ENCODE data around the gene BGN. TPM values are rescaled to one million over a fixed set of nuclear protein-coding genes. Genes with fewer than 3 reads are reported as not detected.

The BGN gene
- total RNA-seq, 1 experiment from 2014 or later: not detected

- intact Hi-C loops (cut with micrococcal nuclease; ENCODE audit: unreplicated experiment): no loop called here
- Mint-ChIP-seq H3K27me3 (ENCODE audit: unreplicated experiment) (peaks cover 32% of the 10 kb centered on the region), H3K27ac (ENCODE audit: unreplicated experiment) (no peak overlapping the region), H3K9me3 (ENCODE audit: low read depth, unreplicated experiment) (no peaks in the 10 kb centered on the region), H3K36me3 (ENCODE audit: insufficient read depth, unreplicated experiment) (no peaks in the 10 kb centered on the region), H3K4me1 (ENCODE audit: low read depth, unreplicated experiment) (no peaks in the 10 kb centered on the region), H3K4me3 (ENCODE audit: low read depth, unreplicated experiment) (no peak overlapping the region)
- TF ChIP-seq, protein P1, sequence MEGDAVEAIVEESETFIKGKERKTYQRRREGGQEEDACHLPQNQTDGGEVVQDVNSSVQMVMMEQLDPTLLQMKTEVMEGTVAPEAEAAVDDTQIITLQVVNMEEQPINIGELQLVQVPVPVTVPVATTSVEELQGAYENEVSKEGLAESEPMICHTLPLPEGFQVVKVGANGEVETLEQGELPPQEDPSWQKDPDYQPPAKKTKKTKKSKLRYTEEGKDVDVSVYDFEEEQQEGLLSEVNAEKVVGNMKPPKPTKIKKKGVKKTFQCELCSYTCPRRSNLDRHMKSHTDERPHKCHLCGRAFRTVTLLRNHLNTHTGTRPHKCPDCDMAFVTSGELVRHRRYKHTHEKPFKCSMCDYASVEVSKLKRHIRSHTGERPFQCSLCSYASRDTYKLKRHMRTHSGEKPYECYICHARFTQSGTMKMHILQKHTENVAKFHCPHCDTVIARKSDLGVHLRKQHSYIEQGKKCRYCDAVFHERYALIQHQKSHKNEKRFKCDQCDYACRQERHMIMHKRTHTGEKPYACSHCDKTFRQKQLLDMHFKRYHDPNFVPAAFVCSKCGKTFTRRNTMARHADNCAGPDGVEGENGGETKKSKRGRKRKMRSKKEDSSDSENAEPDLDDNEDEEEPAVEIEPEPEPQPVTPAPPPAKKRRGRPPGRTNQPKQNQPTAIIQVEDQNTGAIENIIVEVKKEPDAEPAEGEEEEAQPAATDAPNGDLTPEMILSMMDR (IDR thresholded peaks at IDR 0.05; ENCODE audit: unreplicated experiment): no peak
- CTCF ChIA-PET: no interaction called here
- BruUV-seq (replicated peaks): no TSS peak
- DNase-seq: no peak
These were observed 1.7 kb upstream of the BGN start for GRCh38 chrX:153493085-153493484.

DNA sequence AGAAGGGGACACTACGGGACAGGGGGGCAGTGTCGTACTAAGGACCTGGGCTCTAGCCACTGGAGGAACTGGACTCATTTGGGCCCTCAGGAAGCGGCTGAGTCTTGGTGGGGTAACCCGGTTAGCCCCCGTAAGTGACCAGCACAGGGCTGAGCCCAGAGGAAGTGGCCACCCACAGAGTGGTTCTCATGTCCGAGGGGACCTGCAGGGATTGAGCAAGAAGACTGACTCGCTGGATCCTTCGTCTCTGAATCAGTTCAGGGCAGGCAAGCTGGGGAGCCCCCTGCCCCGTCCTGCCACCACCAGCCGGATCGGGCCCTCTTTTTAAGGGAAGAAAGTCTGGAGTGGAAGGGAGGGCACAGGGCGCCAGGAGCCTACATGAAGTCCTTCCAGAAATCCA is 719 bp upstream of the BGN start:
- BruUV-seq (replicated peaks): no TSS peak
- CTCF ChIA-PET: interaction anchor here (0.7 kb wide), 1 partner anchor 23 kb away, joined by 3 read pairs; no protein-coding TSS in a partner anchor
- intact Hi-C loops (cut with micrococcal nuclease; ENCODE audit: unreplicated experiment): no loop called here
- H3K36me3 Mint-ChIP-seq (ENCODE audit: insufficient read depth, unreplicated experiment): no peaks in the 10 kb centered on the region
- TF ChIP-seq, protein P1 (IDR thresholded peaks at IDR 0.05; ENCODE audit: unreplicated experiment): no peak
- H3K9me3 Mint-ChIP-seq (ENCODE audit: low read depth, unreplicated experiment): no peaks in the 10 kb centered on the region
- H3K4me3 Mint-ChIP-seq (ENCODE audit: low read depth, unreplicated experiment): no peak overlapping the region
- no peak for DNase-seq
- peaks cover 32% of the 10 kb centered on the region for H3K27me3 Mint-ChIP-seq (ENCODE audit: unreplicated experiment)
- H3K27ac Mint-ChIP-seq (ENCODE audit: unreplicated experiment): no peak overlapping the region
- no peaks in the 10 kb centered on the region for H3K4me1 Mint-ChIP-seq (ENCODE audit: low read depth, unreplicated experiment)

DNA sequence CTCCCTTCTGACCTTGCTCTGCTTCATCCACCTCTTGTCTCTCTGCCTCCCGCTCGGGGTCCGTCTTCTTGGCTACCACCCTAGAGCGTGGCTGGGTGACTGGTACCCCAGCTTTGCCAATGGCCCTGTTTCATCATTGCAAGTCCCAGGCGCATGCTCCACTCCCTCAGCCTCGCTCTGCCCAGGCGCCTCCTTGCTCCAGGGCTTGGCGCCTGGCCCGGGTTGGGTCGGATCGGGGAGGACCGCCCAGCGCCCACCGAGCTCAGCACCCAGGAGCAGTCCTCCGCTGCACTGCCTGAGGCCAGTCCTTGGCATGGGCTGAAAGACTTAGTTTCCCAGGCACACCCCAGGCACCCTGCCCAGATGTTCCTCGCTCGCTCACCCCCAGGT is 577 bp downstream of the BGN start:
- TF ChIP-seq, protein P1 (IDR thresholded peaks at IDR 0.05; ENCODE audit: unreplicated experiment): no peak
- Mint-ChIP-seq H3K4me1 (ENCODE audit: low read depth, unreplicated experiment) (no peaks in the 10 kb centered on the region), H3K9me3 (ENCODE audit: low read depth, unreplicated experiment) (no peaks in the 10 kb centered on the region), H3K36me3 (ENCODE audit: insufficient read depth, unreplicated experiment) (no peaks in the 10 kb centered on the region), H3K4me3 (ENCODE audit: low read depth, unreplicated experiment) (peak overlapping the region; percentile 43), H3K27ac (ENCODE audit: unreplicated experiment) (no peak overlapping the region), H3K27me3 (ENCODE audit: unreplicated experiment) (peaks cover 36% of the 10 kb centered on the region)
- no peak for DNase-seq
- no TSS peak for BruUV-seq (replicated peaks)
- CTCF ChIA-PET: interaction anchor here (0.6 kb wide), 1 partner anchor 12 kb away, joined by 5 read pairs; no protein-coding TSS in a partner anchor
- intact Hi-C loops (cut with micrococcal nuclease; ENCODE audit: unreplicated experiment): no loop called here

- H3K27ac Mint-ChIP-seq (ENCODE audit: unreplicated experiment): no peak overlapping the region
These were observed 1.3 kb downstream of the BGN start for GRCh38 chrX:153495903-153496589.

More at GRCh38 chrX:153495903-153496589, 1.3 kb downstream of the BGN start:
- no peak for DNase-seq
- H3K27me3 Mint-ChIP-seq (ENCODE audit: unreplicated experiment): peaks cover 43% of the 10 kb centered on the region
- TF ChIP-seq, protein P1 (IDR thresholded peaks at IDR 0.05; ENCODE audit: unreplicated experiment): no peak
- H3K9me3 Mint-ChIP-seq (ENCODE audit: low read depth, unreplicated experiment): no peaks in the 10 kb centered on the region
- H3K36me3 Mint-ChIP-seq (ENCODE audit: insufficient read depth, unreplicated experiment): no peaks in the 10 kb centered on the region
- CTCF ChIA-PET: no interaction called here
- H3K4me3 Mint-ChIP-seq (ENCODE audit: low read depth, unreplicated experiment): no peak overlapping the region
- H3K4me1 Mint-ChIP-seq (ENCODE audit: low read depth, unreplicated experiment): no peaks in the 10 kb centered on the region
- BruUV-seq (replicated peaks): no TSS peak
- intact Hi-C loops (cut with micrococcal nuclease; ENCODE audit: unreplicated experiment): no loop called here

All from Calu3 (cell line).